GM21528 (cell line): Measurements from ENCODE around the gene C21orf58.

Experiments
- ATAC-seq: cut with Tn5 transposase; IDR thresholded peaks from one replicate; pipeline ENCODE4 v1.9.1; 2021; ENCODE audit warnings: mild to moderate bottlenecking, moderate library complexity; ENCODE audit not compliant: unreplicated experiment, low FRiP score

C21orf58 gene

GRCh38 chr21:46354518-46354917 lies 30.8 kb upstream of the C21orf58 start:
- no peak for ATAC-seq

GRCh38 chr21:46354046-46354445 lies 30.4 kb upstream of the C21orf58 start:
- ATAC-seq: no peak

GRCh38 chr21:46352913-46353312 lies 29.2 kb upstream of the C21orf58 start:
- ATAC-seq: no peak

- no peak for ATAC-seq
Observed at GRCh38 chr21:46352164-46352515, 28.5 kb upstream of the C21orf58 start.

- no peak for ATAC-seq
Observed at GRCh38 chr21:46351476-46352163, 27.9 kb upstream of the C21orf58 start.

GRCh38 chr21:46350981-46351380 lies 27.3 kb upstream of the C21orf58 start:
- no peak for ATAC-seq

GRCh38 chr21:46350571-46350970 lies 26.9 kb upstream of the C21orf58 start:
- no peak for ATAC-seq

- no peak for ATAC-seq
Observed at GRCh38 chr21:46349134-46349760, 25.6 kb upstream of the C21orf58 start.

- no peak for ATAC-seq
Observed at GRCh38 chr21:46347791-46348381, 24.2 kb upstream of the C21orf58 start.

- ATAC-seq: no peak
Observed at GRCh38 chr21:46347203-46347550, 23.5 kb upstream of the C21orf58 start.

GRCh38 chr21:46346296-46347202 lies 22.9 kb upstream of the C21orf58 start:
- no peak for ATAC-seq

- ATAC-seq: no peak
Observed at GRCh38 chr21:46345861-46346260, 22.2 kb upstream of the C21orf58 start.

- ATAC-seq: no peak
Observed at GRCh38 chr21:46344219-46344915, 20.7 kb upstream of the C21orf58 start.

GRCh38 chr21:46340998-46341397 lies 17.3 kb upstream of the C21orf58 start:
- no peak for ATAC-seq

- no peak for ATAC-seq
Observed at GRCh38 chr21:46336603-46337002, 12.9 kb upstream of the C21orf58 start.

GRCh38 chr21:46334351-46335140 lies 10.9 kb upstream of the C21orf58 start:
- no peak for ATAC-seq

GRCh38 chr21:46329796-46330195 lies 6.1 kb upstream of the C21orf58 start:
- ATAC-seq: no peak

GRCh38 chr21:46328151-46328550 lies 4.5 kb upstream of the C21orf58 start:
- ATAC-seq: no peak

GRCh38 chr21:46327711-46328110 lies 4.0 kb upstream of the C21orf58 start:
- no peak for ATAC-seq
